ENCODE measurements around the gene INSR. TPM values are rescaled to one million over a fixed set of nuclear protein-coding genes. Genes with fewer than 3 reads are reported as not detected.

INSR gene
- total RNA-seq, 1 donor from 2014 or later: 23.9 TPM

GRCh38 chr19:7336321-7336973 lies 42.2 kb upstream of the INSR start:
- Mint-ChIP-seq H3K27me3 (ENCODE audit: unreplicated experiment) (peaks cover 2% of the 10 kb centered on the region), H3K36me3 (ENCODE audit: unreplicated experiment) (no peaks in the 10 kb centered on the region), H3K9me3 (ENCODE audit: unreplicated experiment) (peaks cover 4% of the 10 kb centered on the region), H3K4me1 (ENCODE audit: low read depth, unreplicated experiment) (no peaks in the 10 kb centered on the region), H3K27ac (ENCODE audit: unreplicated experiment) (no peak overlapping the region), H3K4me3 (ENCODE audit: unreplicated experiment) (no peak overlapping the region)
- no peak for TF ChIP-seq CTCF (IDR thresholded peaks at IDR 0.05; ENCODE audit: partially characterized antibody, unreplicated experiment)
- no peak for DNase-seq

- H3K9me3 Mint-ChIP-seq (ENCODE audit: unreplicated experiment): peaks cover 4% of the 10 kb centered on the region
- TF ChIP-seq CTCF (IDR thresholded peaks at IDR 0.05; ENCODE audit: partially characterized antibody, unreplicated experiment): no peak
These were observed 39.2 kb upstream of the INSR start for GRCh38 chr19:7333198-7334118.

GRCh38 chr19:7331446-7331845 lies 37.2 kb upstream of the INSR start:
- no peak overlapping the region for H3K27ac Mint-ChIP-seq (ENCODE audit: unreplicated experiment)
- peaks cover 2% of the 10 kb centered on the region for H3K27me3 Mint-ChIP-seq (ENCODE audit: unreplicated experiment)
- H3K4me1 Mint-ChIP-seq (ENCODE audit: low read depth, unreplicated experiment): no peaks in the 10 kb centered on the region
- no peak overlapping the region for H3K4me3 Mint-ChIP-seq (ENCODE audit: unreplicated experiment)
- H3K36me3 Mint-ChIP-seq (ENCODE audit: unreplicated experiment): no peaks in the 10 kb centered on the region
- DNase-seq: no peak
- peaks cover 3% of the 10 kb centered on the region for H3K9me3 Mint-ChIP-seq (ENCODE audit: unreplicated experiment)
- TF ChIP-seq CTCF (IDR thresholded peaks at IDR 0.05; ENCODE audit: partially characterized antibody, unreplicated experiment): no peak

More at GRCh38 chr19:7333198-7334118, 39.2 kb upstream of the INSR start:
- no peaks in the 10 kb centered on the region for H3K4me1 Mint-ChIP-seq (ENCODE audit: low read depth, unreplicated experiment)
- H3K4me3 Mint-ChIP-seq (ENCODE audit: unreplicated experiment): no peak overlapping the region
- H3K27me3 Mint-ChIP-seq (ENCODE audit: unreplicated experiment): peaks cover 2% of the 10 kb centered on the region
- no peak for DNase-seq
- no peaks in the 10 kb centered on the region for H3K36me3 Mint-ChIP-seq (ENCODE audit: unreplicated experiment)
- H3K27ac Mint-ChIP-seq (ENCODE audit: unreplicated experiment): no peak overlapping the region

- no peak for TF ChIP-seq CTCF (IDR thresholded peaks at IDR 0.05; ENCODE audit: partially characterized antibody, unreplicated experiment)
- Mint-ChIP-seq H3K9me3 (ENCODE audit: unreplicated experiment) (no peaks in the 10 kb centered on the region), H3K36me3 (ENCODE audit: unreplicated experiment) (no peaks in the 10 kb centered on the region), H3K4me3 (ENCODE audit: unreplicated experiment) (no peak overlapping the region), H3K27me3 (ENCODE audit: unreplicated experiment) (peaks cover 2% of the 10 kb centered on the region), H3K4me1 (ENCODE audit: low read depth, unreplicated experiment) (no peaks in the 10 kb centered on the region), H3K27ac (ENCODE audit: unreplicated experiment) (no peak overlapping the region)
- no peak for DNase-seq
These were observed 34.4 kb upstream of the INSR start for GRCh38 chr19:7328647-7329046.

- no peaks in the 10 kb centered on the region for H3K4me1 Mint-ChIP-seq (ENCODE audit: low read depth, unreplicated experiment)
- H3K9me3 Mint-ChIP-seq (ENCODE audit: unreplicated experiment): no peaks in the 10 kb centered on the region
- H3K27ac Mint-ChIP-seq (ENCODE audit: unreplicated experiment): no peak overlapping the region
- no peaks in the 10 kb centered on the region for H3K27me3 Mint-ChIP-seq (ENCODE audit: unreplicated experiment)
- no peak overlapping the region for H3K4me3 Mint-ChIP-seq (ENCODE audit: unreplicated experiment)
- no peak for DNase-seq
- no peaks in the 10 kb centered on the region for H3K36me3 Mint-ChIP-seq (ENCODE audit: unreplicated experiment)
- no peak for TF ChIP-seq CTCF (IDR thresholded peaks at IDR 0.05; ENCODE audit: partially characterized antibody, unreplicated experiment)
These were observed 33.6 kb upstream of the INSR start for GRCh38 chr19:7327802-7328201.
